NCI-H1417 treated with DMSO at 0.1 percent for 48 hours (cell line): ENCODE data around the gene PDPN.

Source experiments
- DNase-seq: peaks from one replicate; lab custom pipeline; 2025; lab: John Stamatoyannopoulos, UW

PDPN gene

GRCh38 chr1:13577846-13578245 is 5.8 kb upstream of the PDPN start:
- DNase-seq: no peak

GRCh38 chr1:13581446-13581845 is 2.2 kb upstream of the PDPN start:
- no peak for DNase-seq

- DNase-seq: no peak
Observed at GRCh38 chr1:13582713-13583443, 754 bp upstream of the PDPN start.

DNA sequence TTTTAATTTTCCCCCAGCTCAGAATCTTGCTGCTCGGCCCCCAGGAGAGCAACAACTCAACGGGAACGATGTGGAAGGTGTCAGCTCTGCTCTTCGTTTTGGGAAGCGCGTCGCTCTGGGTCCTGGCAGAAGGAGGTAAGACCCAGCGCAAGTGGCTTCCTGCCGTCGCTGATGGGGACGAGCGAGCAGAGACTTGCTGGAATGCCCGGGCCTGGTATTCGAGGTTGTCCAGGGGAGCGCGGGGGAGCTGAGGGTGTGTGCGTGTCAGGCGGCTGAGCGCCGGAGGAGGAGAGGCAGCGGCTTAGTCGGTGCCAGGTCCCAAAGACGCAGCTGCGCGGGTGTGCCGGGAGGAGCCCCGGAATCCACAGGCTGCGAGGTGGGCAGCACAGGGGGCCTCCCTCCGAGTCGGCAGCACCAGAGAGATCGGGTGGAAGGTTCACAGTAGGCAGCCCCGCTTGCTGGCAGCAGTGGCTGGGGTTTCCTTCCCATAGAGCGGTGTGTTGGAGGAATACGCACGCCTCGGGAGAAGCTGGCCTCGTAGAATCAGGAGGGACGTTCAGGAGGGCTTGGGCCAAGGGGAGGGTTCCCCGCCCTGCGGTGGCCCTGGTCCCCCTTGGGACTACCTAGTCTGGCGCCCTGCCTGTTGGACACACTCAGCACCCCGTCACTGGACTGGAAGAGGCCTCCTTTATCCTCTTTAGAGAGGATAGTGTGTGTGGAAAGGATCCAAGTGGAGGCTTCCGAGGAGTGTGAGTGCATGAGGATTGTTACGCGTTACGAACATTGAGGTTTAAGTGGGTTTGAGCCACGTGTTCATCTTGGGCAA is 547 bp downstream of the PDPN start:
- DNase-seq: no peak

GRCh38 chr1:13584876-13585611 is 1.4 kb downstream of the PDPN start:
- no peak for DNase-seq

DNA sequence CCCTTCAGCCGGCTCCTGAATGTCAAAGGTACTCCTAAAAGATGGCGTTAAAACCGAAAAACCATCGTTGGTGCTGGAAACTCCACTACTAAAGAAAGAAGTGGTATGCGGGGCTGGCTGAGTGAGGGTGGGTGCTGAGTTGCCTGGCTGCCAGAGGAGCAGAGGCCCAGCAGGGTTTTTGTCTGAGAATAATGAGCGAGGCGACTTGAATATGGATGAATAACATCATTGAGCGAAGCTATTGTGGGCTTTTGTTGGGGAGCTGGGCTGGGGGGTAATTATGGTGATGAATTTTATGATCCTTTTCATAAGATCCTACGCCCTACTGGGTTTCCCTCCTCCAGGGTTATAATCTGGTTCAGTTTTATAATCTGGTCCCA is 2.0 kb downstream of the PDPN start:
- no peak for DNase-seq

DNA sequence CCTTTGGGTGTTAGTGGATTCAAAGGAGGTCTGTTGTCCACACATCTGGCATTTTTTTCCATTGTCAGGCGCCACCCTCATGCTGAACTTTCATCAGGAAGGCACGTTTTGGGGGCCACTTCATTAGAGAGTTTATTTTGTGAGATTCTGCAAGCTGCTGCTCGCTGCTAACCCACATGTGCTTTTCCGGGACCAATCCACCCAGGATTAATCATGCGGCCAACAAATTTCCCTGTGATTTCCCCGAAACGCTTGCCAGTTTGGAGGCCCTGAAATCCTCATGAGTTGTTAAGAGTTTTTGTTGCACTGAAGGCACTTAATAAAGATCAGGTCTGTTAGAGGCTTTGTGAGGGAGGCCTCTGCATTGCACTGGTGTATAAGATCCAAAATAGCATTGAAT is 2.4 kb downstream of the PDPN start:
- DNase-seq: no peak

- no peak for DNase-seq
Observed at GRCh38 chr1:13587256-13588030, 3.8 kb downstream of the PDPN start.

DNA sequence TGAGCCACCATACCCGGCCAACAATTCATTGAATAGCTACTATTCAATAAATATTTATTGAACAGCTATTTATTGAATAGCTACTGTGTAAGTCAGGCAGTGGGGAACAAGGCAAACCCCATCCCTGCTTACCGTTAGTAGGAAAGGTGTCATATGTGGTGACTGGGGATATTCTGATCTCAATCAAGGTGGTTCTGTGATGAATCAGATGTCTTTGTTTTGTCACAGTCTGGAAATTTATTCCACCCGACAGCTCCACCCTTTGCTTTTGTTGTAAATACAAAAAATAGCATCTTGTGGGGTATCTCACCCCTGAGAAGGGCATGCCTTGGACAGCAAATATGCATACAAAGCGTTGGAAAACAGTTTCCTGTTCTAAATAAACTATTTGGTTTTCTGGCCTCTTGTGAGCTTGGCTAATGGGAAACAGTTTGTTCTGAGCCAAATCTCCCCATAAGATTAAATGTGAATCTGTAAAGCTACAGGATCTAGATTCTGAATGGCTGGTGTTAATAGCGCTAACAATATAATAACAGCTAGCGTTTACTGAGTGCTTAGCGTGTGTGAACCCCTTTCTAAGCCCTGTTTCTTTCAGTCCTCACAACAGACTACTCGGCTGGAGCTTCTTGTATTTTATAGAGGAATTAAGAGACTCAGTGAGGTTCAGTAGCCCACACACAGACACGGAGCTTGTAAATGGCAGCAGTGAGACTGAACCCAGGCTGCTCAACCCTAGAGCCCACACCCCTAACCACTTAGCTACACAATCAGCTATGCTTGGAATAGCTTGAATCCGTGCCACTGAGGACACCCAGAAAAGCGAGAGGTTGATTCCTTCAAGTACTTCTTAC is 5.5 kb downstream of the PDPN start:
- no peak for DNase-seq

GRCh38 chr1:13590486-13590885 is 6.9 kb downstream of the PDPN start:
- no peak for DNase-seq

DNA sequence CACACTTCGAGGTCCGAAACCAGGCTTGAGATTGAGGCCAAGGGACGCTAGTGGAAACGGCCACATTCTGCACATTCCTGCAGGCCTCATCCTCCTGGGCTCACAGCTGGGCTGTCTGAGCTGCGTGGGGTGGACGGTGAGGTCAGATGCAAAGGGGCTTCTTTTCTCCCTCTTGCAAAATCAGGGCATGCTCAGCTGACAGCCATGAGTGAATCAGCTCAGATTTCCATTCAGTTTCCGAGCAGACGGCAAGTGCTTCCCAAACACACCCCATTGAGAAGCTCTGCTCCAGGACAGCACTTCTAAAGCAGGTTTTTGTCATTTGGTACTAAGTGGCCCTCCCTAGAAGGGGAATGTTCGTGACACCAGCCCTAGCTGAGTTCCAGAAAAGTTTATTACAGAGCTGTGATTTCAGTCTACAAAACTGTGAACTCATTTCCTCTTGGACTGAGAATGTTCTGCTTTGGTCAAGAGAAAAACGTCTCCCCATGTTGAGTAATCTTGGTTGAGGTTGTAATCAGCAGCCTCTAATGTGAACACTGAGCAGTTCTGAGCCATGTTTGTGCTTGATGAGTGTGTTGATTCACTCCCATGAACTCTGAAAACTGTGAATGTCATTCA is 10.0 kb downstream of the PDPN start:
- DNase-seq: no peak

GRCh38 chr1:13595411-13595810 is 11.8 kb downstream of the PDPN start:
- DNase-seq: no peak

GRCh38 chr1:13597166-13597565 is 13.5 kb downstream of the PDPN start:
- no peak for DNase-seq

GRCh38 chr1:13600762-13601453 is 17.3 kb downstream of the PDPN start:
- no peak for DNase-seq

- DNase-seq: no peak
Observed at GRCh38 chr1:13604176-13604575, 20.5 kb downstream of the PDPN start.

- no peak for DNase-seq
Observed at GRCh38 chr1:13604721-13605120, 21.1 kb downstream of the PDPN start.

DNA sequence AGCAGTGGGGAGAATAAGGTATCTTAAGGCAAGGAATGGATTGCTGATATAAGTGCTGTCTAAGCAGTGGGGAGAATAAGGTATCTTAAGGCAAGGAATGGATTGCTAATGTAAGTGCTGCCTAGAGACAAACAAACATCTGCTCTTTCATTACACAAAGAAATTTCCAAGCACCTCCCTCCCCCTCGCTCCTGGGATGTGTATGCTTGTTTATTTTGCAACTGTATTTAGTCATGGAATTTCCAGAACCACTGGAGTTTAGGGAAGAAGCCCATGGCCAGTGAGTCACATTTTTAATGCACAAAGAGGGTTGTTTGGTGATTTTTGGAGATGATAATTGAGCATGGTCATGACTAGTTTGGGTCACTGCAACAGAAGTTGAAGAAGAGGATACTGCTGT is 21.5 kb downstream of the PDPN start:
- DNase-seq: no peak

GRCh38 chr1:13607002-13607401 is 23.4 kb downstream of the PDPN start:
- no peak for DNase-seq

DNA sequence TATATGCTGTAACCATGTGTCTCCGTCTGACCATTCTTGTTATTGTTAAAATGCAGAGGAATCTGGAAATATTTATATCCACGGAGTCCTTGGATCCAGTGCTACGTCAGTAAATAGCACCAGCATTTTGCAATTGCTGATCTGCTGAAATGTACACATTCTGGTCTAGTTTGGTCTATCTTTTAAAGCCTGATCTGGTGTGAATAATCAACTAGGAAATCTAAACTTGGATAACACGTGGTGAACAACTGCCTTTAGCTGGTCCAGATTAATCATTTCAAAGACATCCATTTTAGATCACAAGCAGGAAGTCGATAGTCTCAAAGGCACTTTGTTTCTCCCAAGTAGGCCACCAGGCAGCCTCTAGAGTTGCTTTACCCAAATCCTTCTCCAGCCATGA is 32.6 kb downstream of the PDPN start:
- DNase-seq: no peak

DNA sequence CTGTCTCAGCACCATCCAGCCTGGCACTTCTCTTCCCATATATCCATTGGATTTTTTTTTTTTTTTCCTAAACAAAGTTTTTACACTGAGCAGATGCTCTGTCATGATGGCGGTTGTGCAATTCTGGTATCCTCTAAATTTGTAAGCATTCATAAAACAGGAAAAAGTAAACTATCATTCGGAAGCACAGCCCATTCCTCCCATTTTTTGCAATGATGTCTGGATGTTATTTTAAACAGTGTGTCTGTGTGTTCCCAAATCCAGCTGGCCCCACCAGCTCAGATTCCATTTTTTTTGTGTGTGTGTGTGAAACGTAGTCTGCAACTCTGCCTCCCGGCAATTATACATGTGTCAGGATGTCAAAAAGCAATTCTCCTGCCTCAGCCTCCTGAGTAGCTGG is 33.5 kb downstream of the PDPN start:
- no peak for DNase-seq
